Measurements from ENCODE around the gene ADAMTSL1.

DNA sequence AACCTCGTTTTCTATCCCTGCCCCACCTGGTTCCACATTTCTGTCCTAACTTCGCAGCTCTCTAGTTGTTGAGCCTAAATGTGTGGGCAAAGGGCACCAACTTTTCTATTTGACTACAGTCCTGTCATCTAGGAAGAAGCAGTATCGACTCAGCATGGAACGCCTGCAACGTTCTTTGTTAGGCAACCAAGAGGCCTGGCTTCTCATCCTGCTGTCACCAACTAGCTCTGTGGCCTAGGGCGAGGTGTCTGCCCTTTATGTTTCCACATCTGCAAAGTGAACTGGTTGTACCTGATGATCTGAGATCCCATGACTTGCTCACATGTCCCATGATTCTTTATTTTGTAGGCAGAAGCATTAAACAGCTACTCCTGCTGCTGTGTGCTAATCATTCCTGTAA, 248.9 kb downstream of the ADAMTSL1 start:
- TF ChIP-seq, protein P1, sequence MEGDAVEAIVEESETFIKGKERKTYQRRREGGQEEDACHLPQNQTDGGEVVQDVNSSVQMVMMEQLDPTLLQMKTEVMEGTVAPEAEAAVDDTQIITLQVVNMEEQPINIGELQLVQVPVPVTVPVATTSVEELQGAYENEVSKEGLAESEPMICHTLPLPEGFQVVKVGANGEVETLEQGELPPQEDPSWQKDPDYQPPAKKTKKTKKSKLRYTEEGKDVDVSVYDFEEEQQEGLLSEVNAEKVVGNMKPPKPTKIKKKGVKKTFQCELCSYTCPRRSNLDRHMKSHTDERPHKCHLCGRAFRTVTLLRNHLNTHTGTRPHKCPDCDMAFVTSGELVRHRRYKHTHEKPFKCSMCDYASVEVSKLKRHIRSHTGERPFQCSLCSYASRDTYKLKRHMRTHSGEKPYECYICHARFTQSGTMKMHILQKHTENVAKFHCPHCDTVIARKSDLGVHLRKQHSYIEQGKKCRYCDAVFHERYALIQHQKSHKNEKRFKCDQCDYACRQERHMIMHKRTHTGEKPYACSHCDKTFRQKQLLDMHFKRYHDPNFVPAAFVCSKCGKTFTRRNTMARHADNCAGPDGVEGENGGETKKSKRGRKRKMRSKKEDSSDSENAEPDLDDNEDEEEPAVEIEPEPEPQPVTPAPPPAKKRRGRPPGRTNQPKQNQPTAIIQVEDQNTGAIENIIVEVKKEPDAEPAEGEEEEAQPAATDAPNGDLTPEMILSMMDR (IDR thresholded peaks at IDR 0.05; ENCODE audit: low read depth, low read length), result no peak
- TF ChIP-seq EZH2phosphoT487 (IDR thresholded peaks at IDR 0.05; ENCODE audit: low read depth), result no peak

Data from OCI-LY3 (cell line).